ENCODE measurements around the gene KCNJ12.
"Not testable (repeated sequence)": the region's sequence is repeated elsewhere in the genome, so short reads cannot be mapped to it uniquely, and the experiment has no call there.

Gene KCNJ12

DNA sequence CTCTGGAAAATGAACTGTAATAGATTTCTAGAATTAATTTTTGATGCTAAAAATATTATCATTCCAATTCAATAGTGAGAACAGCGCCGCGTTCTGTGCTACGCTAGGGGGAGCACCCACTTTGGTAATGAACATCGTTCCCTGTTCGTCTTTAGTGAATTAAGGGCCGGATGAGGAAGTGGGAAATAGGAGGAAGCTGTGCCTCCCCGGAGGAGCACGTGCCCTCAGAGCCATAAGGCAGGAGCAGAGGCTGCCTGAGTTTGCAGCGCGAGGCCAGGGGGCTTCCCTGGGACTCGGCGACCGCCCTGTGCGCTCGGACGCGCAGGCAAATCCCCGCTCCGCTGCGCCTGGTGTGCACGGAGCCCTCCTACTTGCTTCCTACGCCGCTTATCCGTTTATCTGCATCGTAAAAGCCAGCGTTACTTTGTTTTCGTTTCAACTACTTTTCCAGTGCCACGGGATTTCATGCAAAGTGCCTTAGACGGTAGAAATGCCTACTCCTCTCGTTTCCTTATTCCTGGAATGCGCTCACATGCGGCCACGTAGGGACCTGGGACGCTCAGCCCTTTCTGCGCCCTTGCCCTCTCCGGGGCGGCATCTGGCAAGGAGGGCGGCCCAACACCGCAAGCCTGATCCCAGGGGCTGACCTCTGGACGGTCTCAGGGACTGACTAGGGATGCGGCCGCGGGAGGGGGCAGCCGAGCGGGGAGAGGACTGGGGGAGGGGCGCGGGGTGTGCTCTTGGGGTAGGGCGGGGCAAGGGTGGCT lies 76.4 kb downstream of the KCNJ12 start:
- DNase-seq (ENCODE audit: low read depth): peak; percentile 19

DNA sequence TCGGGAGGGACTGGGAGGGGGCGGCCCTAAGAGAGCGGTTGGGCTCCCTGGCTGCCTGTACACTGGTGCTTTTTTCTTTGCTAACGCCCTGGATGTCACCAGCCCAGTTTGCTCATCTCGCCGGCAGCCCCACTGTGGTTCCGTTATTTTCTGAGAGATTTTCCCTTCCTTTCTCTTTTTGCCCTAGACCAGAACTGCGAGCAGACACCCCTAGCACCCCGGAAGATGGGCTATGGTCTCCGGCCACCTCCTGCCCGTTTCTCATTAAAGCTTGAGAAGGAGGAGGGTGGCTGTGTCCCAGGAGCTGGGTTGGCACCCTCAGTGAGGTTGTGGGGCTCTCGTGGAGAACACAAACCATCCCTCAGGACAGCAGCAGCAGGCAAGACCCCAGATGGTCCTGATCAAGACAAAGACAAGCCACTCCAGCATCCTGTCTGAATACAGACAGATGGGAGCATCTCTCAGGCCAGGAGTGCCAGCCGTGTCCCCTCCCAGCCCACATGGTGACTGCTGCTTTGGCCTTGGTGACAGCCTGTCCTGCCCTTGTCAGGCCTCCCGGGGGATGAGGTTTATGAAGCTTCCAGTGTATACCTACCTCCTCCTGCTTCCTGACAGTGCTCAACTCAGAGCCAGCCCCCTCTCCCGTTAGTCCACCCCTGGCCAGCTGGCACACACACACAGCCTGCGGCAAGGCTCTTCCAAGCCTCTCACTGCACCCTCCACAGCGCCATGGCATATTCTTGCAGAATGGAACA lies 77.2 kb downstream of the KCNJ12 start:
- DNase-seq (ENCODE audit: low read depth): no peak

DNA sequence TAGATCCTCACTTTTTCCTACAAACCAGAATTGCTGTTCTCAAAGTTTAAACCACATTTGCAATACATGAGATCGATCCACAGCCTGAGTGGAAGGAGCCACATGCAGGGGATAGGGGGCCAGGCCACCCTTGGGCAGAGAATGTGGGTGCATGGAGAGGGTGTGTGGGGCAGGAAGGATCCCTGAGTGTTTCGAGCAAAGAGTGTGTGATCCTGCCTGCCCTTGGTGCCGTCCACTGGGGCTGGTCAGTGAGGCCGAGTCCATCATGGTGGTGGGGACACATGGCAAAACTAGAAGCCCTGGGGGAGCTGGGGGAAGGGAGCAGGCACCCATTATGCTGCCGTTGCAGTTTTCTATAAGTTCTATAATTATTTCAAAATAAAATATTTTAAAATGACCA lies 77.8 kb downstream of the KCNJ12 start:
- not testable (repeated sequence) for DNase-seq (ENCODE audit: low read depth)

DNA sequence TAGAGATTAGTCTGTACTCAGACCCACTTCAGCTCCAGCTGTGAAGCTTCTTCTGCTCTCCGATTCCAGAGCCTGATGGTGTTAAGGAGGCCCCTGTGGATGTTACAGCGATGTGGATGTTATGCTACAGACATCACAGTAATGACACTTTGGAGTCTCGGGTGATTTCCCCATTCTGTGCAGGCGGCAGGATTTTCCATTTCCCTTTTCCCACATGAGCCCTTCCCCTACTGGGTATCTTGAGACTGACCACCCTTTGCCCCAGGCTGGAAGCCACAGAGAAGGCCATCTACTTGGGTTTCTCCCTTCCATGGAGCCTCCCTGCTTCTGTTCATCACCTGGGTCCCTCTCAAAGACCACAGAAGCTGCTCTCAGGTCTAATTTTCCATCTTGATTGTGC lies 78.3 kb downstream of the KCNJ12 start:
- no peak for DNase-seq (ENCODE audit: low read depth)

DNA sequence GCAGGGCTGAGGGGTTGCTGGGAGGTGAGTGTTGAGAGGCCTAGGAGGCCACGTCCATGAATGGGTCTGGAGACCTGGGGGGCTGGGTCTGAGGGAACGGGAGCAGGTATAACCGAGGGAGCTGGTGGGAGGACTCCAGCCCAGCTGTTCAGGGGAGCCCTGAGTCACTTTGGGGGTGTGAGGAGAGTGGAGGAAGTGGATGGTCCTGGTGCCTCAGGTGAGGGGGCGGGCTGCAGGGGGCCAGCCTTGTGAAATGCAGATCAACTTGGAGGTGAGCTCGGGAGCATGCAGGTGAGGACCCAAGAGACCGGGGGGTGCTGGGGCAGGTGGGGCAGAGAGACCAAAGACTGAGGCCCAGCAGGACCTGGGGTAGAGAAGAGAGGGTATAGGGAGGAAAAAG lies 79.6 kb downstream of the KCNJ12 start:
- DNase-seq (ENCODE audit: low read depth): no peak

DNA sequence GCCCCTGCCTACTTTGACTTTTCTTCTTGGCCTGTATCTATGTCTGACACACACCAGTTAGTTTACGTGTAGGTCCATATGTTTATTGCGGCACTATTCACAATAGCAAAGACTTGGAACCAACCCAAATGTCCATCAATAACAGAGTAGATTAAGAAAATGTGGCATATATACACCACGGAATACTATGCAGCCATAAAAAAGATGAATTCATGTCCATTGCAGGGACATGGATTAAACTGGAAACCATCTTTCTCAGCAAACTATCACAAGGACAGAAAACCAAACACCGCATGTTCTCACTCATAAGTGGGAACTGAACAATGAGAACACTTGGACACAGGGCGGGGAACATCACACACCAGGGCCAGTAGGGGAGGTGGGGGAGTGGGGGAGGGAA lies 80.3 kb downstream of the KCNJ12 start:
- not testable (repeated sequence) for DNase-seq (ENCODE audit: low read depth)

DNA sequence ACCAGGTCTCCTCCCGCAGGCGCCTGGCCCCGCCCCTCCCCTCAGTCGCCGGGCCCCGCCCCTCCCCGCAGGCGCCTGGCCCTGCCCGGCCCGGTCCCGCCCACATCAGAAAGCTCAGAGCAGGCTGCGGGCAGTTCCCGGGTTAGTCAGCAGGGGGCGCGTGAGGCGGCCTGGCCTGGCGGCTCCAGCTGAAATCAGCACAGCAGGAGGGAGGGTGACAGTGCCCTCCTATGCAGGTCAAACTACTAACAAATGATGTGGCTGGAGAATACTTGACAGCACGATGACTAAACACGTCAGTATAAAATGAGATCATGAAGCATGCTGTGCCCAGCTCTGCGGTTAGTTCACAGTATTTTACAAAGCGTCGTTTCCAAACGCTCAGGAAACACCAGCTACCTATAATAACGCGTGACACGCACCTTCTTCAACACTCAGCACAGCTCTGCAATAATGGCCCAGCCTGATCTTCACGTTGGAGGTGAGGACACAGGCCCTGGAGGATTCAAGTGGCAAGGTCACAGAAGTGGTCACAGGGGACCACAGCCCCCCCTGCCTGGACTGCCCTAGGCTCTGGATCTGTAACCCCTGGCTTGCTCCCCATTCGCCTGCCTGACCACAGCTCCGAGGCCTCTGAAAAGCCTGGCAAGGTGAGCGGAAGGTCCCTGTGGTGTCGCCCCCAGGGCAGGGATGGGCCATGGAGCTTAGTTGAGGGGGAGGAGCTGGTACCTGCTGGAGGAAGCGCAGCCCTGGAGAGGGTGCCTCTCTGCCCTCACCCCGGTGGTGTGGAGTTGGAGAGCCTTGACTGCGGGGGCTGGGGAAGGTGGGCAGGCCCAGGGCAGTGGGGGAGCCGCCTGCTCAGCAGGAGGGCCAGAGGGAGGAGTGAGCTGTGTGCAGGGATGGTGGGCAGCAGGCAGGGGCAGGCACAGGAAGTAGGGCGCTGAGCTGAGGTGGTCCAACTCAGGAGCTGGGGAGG lies 81.2 kb downstream of the KCNJ12 start:
- DNase-seq (ENCODE audit: low read depth): peak; percentile 95

DNA sequence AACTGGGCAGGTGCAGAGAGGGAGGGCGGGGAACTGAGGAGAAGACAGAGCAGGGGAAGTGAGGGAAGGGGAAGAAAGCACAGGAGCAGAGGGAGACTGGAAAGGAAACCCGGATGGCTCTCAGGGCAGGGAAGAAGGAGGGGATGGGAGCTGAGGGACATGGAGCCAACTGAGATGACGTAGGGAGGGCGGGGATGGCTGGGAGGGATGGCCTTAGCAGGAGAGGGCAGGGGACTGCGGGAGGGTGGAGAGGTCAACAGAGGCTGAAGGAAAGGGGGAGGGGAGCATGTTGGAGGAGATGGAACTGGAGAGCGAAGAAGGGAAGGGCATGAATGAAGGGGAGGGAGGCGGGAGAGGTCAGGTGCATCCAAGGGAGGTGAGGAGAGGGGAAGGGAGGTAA lies 81.9 kb downstream of the KCNJ12 start:
- DNase-seq (ENCODE audit: low read depth): no peak

DNA sequence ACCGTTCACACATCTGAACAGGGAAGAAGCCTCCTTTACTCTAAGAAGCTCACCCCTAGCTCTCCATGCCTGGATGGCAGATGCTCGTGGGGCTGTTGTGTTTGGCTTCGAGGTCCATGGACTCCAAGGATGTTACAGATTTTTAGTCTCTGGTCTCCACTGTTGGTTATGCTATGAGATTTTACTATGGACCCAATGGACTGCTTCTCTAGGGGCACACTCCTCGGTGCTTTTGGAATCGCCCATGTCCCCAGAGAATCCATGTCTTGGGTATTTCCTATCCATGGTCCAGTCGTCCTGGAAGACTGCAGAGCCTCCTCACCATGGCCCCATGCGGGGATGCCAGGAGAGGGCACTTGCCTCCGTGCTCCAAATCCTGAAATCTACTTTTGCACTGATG lies 83.4 kb downstream of the KCNJ12 start:
- DNase-seq (ENCODE audit: low read depth): no peak

DNA sequence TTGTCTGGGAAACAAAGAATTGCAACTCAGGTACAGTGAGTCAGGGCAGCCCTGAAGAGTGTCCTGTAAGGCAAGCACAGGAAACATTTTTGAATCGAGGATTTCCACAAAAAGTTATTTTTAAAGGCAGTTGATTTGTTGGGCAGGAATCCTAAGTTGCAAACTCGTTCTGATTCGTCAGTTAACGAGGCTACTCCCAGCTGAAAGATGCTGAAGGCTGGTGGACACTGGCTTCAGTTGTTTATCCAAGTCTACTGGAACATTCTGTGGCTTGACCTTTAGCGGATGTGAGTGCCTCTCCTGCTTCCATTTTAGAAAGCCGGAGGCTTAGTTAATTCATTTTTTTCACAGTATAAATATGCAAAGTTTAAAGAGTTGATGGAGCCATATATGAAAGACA lies 84.2 kb downstream of the KCNJ12 start:
- no peak for DNase-seq (ENCODE audit: low read depth)

DNA sequence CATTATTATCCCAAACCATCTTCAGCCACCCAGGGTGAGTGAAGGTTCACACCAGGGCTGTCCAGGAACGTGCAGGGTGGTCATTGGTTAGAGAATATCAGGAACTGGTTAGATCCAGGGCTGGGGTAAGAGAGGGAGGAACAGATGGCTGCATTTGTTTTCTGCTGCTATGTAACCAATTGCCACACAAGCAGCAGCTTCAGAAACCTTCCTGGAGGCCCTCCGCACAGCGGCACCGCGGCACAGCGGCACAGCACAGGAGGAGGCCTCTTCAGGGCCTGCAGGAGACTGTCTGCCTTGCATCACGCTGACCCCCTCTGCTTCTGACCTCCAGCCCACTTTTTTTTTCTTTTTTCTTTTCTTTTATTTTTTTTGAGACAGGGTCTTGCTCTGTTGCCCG lies 86.1 kb downstream of the KCNJ12 start:
- DNase-seq (ENCODE audit: low read depth): no peak

DNA sequence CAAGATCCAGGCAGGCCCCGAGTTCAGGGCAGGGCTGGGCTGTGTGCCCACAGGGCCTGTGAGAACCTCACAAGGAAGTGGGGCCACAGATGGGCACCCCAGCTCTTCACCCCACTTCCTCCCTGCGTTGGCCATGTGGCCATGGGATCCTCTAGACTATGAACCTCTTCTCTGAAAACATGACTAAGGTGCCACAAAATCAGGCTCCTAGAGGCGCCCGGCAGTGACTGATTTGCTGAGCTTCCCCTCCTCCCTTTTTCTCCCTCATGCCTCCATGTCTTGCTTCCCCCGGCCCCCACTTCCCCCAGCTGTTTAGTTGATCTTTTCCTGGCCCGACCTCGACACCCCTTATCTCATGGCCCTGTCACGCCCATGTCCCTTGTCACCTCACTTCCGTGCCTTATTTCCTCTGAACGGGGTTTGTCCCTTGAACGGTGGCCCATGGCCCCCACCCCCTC lies 87.1 kb downstream of the KCNJ12 start:
- DNase-seq (ENCODE audit: low read depth): no peak

DNA sequence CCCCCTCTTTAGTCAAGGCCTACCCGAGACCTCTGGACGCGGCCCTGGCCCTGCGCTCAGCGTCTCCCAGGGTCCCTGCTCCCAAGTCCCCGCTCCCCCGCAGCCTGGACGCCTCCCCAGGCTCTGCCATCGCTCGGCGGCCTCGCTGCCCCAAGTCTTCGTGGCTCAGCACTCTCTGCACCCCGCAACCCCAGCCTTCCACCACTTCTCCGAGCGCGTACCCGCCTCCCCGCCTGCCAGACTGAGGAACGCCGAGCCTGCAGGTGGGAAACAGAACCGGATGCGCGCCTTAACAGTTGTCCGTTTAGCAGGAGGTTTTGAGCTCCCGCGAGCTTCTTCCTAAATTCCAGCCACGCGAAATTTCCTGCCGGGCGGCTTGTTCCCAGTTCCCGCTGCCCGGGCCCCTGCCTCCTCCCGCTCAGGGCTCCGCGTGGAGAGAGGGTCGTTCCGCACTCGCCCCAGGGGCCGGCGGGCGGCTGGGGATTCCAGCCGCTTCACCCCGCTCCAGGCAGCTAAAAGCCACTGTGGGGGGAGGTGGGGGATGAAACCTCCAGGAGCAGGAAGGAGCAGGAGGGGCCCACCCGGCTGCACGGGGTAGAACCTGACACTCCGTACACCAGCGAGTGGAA lies 87.7 kb downstream of the KCNJ12 start:
- no peak for DNase-seq (ENCODE audit: low read depth)

DNA sequence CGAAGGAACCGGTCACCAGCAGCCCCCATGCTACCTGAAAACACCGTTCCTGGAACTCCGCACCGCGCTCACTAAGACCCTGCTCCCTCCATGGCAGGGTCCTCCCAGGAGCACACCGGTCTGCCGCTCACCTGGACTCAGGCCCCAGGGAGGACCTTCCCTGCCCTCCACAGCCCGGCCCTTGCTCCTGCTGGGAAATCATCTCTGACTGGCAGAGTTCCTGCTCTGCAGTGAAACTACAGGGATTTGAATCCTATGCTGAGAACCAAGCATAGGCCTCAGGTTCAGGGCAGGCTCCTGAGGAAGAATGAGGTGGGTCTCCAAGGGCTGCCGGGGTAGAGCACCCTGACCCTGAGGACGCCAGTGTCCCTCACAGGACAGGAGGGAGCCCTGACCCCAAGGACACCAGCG lies 88.5 kb downstream of the KCNJ12 start:
- no peak for DNase-seq (ENCODE audit: low read depth)

DNA sequence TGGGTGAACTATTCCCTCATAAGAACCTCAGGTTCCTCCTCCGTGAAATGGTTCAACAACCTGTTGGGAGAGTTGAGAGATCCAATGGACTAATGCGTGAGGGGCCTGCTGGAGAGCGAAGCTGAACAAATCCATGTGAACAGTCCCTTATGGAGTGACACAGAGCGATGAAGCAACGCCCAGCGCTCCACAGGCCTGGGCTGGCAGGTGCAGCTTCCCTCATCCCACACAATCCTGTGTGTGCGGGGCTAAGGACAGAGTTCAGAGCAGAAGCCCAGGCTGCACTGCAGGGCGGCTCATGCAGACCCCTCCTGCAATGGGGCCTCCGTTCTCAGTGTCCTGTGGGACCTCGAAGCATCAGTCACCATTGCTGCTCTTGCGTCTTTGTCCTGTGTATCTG lies 90.4 kb downstream of the KCNJ12 start:
- DNase-seq (ENCODE audit: low read depth): no peak

DNA sequence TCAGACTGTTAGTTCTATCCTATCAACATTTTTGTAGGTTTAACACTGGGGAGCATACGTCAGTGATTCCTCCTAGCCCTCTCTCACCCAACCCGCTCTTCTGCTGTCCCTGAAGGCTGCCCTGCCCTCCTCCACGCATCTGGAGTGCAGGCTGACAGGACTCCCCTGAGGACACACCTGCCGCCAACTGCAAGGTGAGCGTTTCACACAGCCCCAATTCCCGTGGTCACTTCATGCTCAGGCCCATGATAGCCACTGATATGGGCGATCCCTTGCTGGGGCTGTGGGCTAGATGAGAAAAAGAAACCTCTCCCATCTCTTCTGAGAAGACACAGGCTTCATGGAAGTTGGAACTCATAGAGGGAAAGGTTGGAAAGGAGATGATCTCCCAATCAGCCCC lies 91.0 kb downstream of the KCNJ12 start:
- no peak for DNase-seq (ENCODE audit: low read depth)

DNA sequence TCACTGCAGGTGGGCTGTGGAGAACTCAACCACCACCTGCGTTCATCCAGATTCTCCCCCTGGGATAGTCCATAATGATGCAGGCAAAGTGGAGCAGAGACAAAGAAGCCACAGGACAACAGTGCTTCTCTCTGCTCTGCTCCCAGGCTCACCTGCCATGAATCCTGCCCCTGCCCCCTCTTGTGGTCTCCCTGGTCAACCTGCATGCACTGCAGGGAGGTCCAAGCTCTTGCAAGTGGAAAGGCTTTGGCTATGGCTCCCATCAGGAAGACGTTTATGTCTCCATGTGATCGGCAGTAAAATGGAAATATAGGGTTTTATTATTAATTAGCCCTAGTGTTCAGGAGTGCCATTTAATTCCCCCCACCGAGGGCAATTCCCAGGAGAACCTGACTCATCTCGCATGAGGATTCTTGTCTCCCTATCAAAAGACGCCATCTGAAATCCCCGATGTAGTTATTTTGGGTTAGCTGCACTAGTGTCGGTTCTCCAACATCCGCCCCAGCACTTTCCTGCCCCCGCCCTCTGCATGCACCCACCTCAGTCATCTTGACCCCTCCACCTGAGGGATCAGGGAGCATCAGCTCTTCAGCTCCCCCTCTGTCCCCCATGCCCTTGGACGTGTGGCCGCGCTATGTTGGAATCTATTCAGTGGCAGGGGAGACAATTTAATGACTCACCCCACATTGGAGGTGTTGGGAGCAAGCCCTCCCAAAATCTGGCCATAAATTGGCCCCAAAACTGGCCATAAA lies 91.8 kb downstream of the KCNJ12 start:
- no peak for DNase-seq (ENCODE audit: low read depth)

Measured in activated T-cell treated with anti-CD3 and anti-CD28 coated beads for 48 hours (primary cell).